ENCODE measurements around the gene LRRFIP2. TPM values are rescaled to one million over a fixed set of nuclear protein-coding genes. Genes with fewer than 3 reads are reported as not detected.

The LRRFIP2 gene
- total RNA-seq, 1 donor from 2014 or later = 36.7 TPM

- H3K79me2 ChIP-seq (ENCODE audit: low read depth) = no peaks in the 10 kb centered on the region
- no peaks in the 10 kb centered on the region for H3K9me3 ChIP-seq (ENCODE audit: low read depth)
- no peaks in the 10 kb centered on the region for H3K9me3 Mint-ChIP-seq
- H3K9ac ChIP-seq = no peak overlapping the region
- TF ChIP-seq CTCF (IDR thresholded peaks at IDR 0.05) (no peak), EZH2 (IDR thresholded peaks at IDR 0.05) (no peak), EZH2phosphoT487 (IDR thresholded peaks at IDR 0.05) (no peak)
- no peaks in the 10 kb centered on the region for H3K36me3 ChIP-seq
- peaks cover 2% of the 10 kb centered on the region for H3K36me3 Mint-ChIP-seq
- H4K20me1 ChIP-seq (ENCODE audit: low read depth) = no peaks in the 10 kb centered on the region
- H3F3A ChIP-seq (ENCODE audit: low read depth) = no peaks in the 10 kb centered on the region
- DNase-seq (ENCODE audit: low spot score) = no peak
- H3K4me3 Mint-ChIP-seq = no peak overlapping the region
- H3K4me2 ChIP-seq = no peak overlapping the region
- H3K27ac ChIP-seq = no peak overlapping the region
- peaks cover 12% of the 10 kb centered on the region for H3K4me1 Mint-ChIP-seq
- H3K27me3 ChIP-seq = no peaks in the 10 kb centered on the region
- H3K4me3 ChIP-seq = no peak overlapping the region
- no peaks in the 10 kb centered on the region for H3K4me1 ChIP-seq
- H2AFZ ChIP-seq (replicated peaks) = no peak overlapping the region
- H3K27ac Mint-ChIP-seq = no peak overlapping the region
- H3K27me3 Mint-ChIP-seq (ENCODE audit: insufficient read depth, low read depth) = no peaks in the 10 kb centered on the region
These were observed 78.1 kb downstream of the LRRFIP2 start for GRCh38 chr3:37096288-37096687.

- Histone ChIP-seq H3F3A (ENCODE audit: low read depth) (no peaks in the 10 kb centered on the region), H3K4me2 (no peak overlapping the region), H3K4me1 (no peaks in the 10 kb centered on the region), H3K9ac (no peak overlapping the region), H3K9me3 (ENCODE audit: low read depth) (no peaks in the 10 kb centered on the region), H4K20me1 (ENCODE audit: low read depth) (no peaks in the 10 kb centered on the region), H2AFZ (replicated peaks) (no peak overlapping the region), H3K4me3 (no peak overlapping the region), H3K27me3 (no peaks in the 10 kb centered on the region), H3K36me3 (no peaks in the 10 kb centered on the region), H3K27ac (no peak overlapping the region), H3K79me2 (ENCODE audit: low read depth) (no peaks in the 10 kb centered on the region)
- Mint-ChIP-seq H3K9me3 (no peaks in the 10 kb centered on the region), H3K27me3 (ENCODE audit: insufficient read depth, low read depth) (no peaks in the 10 kb centered on the region), H3K27ac (no peak overlapping the region), H3K36me3 (peaks cover 5% of the 10 kb centered on the region), H3K4me3 (no peak overlapping the region), H3K4me1 (peaks cover 12% of the 10 kb centered on the region)
- DNase-seq (ENCODE audit: low spot score) = no peak
- TF ChIP-seq EZH2phosphoT487 (IDR thresholded peaks at IDR 0.05) = no peak
- no peak for TF ChIP-seq EZH2 (IDR thresholded peaks at IDR 0.05)
- TF ChIP-seq CTCF (IDR thresholded peaks at IDR 0.05) = no peak
These were observed 79.7 kb downstream of the LRRFIP2 start for GRCh38 chr3:37094636-37095035.

GRCh38 chr3:37093481-37093880 is 80.9 kb downstream of the LRRFIP2 start:
- peaks cover 12% of the 10 kb centered on the region for H3K4me1 Mint-ChIP-seq
- no peak for DNase-seq (ENCODE audit: low spot score)
- no peak overlapping the region for H3K27ac Mint-ChIP-seq
- Histone ChIP-seq H3K9me3 (ENCODE audit: low read depth) (no peaks in the 10 kb centered on the region), H3K27ac (no peak overlapping the region), H3K4me3 (no peak overlapping the region), H3K36me3 (no peaks in the 10 kb centered on the region), H3F3A (ENCODE audit: low read depth) (no peaks in the 10 kb centered on the region), H3K4me1 (no peaks in the 10 kb centered on the region), H4K20me1 (ENCODE audit: low read depth) (no peaks in the 10 kb centered on the region), H3K27me3 (no peaks in the 10 kb centered on the region), H3K9ac (no peak overlapping the region), H3K79me2 (ENCODE audit: low read depth) (no peaks in the 10 kb centered on the region), H2AFZ (replicated peaks) (no peak overlapping the region), H3K4me2 (no peak overlapping the region)
- H3K4me3 Mint-ChIP-seq = no peak overlapping the region
- TF ChIP-seq CTCF (IDR thresholded peaks at IDR 0.05) = no peak
- TF ChIP-seq EZH2phosphoT487 (IDR thresholded peaks at IDR 0.05) = no peak
- no peak for TF ChIP-seq EZH2 (IDR thresholded peaks at IDR 0.05)
- H3K27me3 Mint-ChIP-seq (ENCODE audit: insufficient read depth, low read depth) = no peaks in the 10 kb centered on the region
- H3K36me3 Mint-ChIP-seq = peaks cover 3% of the 10 kb centered on the region
- no peaks in the 10 kb centered on the region for H3K9me3 Mint-ChIP-seq
